ENCODE results near the gene HTRA2. TPM values are rescaled to one million over a fixed set of nuclear protein-coding genes. Genes with fewer than 3 reads are reported as not detected.

The HTRA2 gene
- total RNA-seq, 2 donors from 2014 or later = 18.5 to 21.4 TPM

DNA sequence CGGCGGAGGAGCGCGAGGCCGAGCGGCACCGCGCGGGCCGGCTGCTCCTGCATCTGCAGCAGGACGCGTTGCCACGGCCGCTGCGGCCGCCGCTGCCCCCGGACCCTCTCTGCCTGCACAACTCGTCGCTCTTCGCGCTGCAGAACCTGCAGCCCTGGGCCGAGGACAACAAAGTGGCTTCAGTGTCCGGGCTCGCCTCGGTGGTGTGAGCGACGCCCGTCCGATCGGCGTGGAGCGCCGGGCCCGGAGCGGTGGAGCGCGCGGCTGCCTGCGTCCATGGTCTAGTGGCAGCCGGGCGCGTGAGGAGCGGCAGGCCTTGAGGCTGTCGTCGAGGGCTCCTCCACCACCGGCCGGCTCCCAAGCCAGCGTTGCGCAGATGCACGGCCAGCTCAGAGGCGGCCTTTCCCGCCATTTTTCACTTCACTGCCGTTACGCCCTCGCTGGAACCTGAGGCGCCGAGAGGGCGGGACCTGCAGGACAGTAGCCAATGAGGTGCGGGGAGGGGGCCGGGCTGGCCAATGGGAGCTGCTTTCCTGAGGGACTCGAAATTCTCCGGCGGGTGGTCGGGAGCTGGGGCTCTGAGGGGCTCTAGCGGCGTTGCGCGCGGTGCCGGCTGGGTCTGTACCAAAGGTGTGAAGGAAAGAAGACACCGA, 13.6 kb upstream of the HTRA2 start:
- H3K4me1 Mint-ChIP-seq = peaks cover 21% of the 10 kb centered on the region
- ATAC-seq (peak; percentile 87), DNase-seq (peak; percentile 59 to 68 (median 67))
- no peaks in the 10 kb centered on the region for H3K9me3 ChIP-seq (ENCODE audit: control insufficient read depth, low read length, poor library complexity, severe bottlenecking)
- H3K27me3 Mint-ChIP-seq = peaks cover 61% of the 10 kb centered on the region
- H3K4me3 Mint-ChIP-seq = peak overlapping the region; percentile 77
- H3K27ac Mint-ChIP-seq = peak overlapping the region; percentile 61
- H3K36me3 Mint-ChIP-seq (ENCODE audit: low read depth) = peaks cover 7% of the 10 kb centered on the region

DNA sequence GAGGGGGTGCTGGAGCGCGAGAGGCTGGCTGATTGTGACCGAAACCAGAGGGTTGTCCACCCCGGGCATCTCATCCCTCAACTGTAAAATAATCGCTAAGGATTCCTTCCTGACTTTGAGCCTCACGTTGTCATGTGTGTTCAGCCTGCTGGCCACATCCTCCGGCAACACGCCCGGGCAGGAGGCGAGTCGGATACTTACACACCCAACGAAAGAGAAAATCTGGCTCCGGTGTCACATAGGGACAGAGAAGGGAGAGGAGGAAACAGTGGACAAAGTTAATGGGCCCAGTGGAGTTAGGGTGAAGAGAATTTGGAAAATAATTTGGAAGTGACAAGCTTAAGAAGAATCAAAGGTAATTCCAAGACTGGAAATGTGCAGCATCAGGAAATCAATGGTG, 13.1 kb upstream of the HTRA2 start:
- no peaks in the 10 kb centered on the region for H3K9me3 ChIP-seq (ENCODE audit: control insufficient read depth, low read length, poor library complexity, severe bottlenecking)
- Mint-ChIP-seq H3K36me3 (ENCODE audit: low read depth) (peaks cover 7% of the 10 kb centered on the region), H3K4me1 (peaks cover 21% of the 10 kb centered on the region), H3K27ac (peak overlapping the region; percentile 61), H3K4me3 (peak overlapping the region; percentile 77), H3K27me3 (peaks cover 61% of the 10 kb centered on the region)
- DNase-seq = no peak
- ATAC-seq = no peak

DNA sequence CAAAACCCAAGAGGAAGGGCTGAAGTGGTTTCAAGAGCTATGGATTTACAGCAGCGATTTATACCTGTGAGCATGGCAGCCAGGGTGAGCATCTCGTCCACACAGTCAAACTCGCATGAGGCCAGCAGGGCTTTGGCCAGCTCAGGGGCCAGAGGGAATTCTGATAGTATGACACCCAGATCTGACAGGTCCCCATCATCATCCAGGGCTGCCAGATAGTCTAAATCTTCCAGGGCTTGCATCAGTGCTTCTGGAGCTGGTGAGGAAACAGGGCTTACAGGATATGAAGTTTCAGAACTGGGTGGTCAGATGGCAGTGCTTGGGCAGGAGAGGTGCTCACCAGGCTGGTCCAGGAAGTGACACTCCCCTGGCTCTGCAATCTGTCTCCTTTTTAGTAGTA, 7.2 kb upstream of the HTRA2 start:
- ATAC-seq = no peak

DNA sequence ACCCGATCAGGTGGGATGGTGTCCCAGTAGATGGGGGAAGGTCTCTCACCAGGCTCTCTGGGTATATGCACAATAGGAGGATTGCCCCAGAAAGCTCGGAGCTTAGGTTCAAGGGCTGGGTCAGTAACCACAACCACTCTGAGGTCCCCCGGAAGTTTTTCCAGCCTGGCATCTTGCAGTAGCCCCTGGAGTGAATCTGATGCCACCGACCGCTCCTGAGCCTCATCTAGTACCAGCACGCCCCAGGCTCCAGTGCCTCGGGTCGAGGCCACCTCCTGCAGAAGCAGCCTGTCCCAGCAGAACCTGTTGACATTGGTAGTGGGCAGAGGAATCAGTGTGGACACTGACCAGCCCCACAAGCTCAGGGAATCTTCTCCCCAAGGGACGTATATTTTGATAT, 5.7 kb upstream of the HTRA2 start:
- no peak for ATAC-seq
- DNase-seq = no peak
- Mint-ChIP-seq H3K4me3 (no peak overlapping the region), H3K27ac (no peak overlapping the region), H3K4me1 (peaks cover 21% of the 10 kb centered on the region), H3K36me3 (ENCODE audit: low read depth) (peaks cover 16% of the 10 kb centered on the region), H3K27me3 (peaks cover 18% of the 10 kb centered on the region)
- H3K9me3 ChIP-seq (ENCODE audit: control insufficient read depth, low read length, poor library complexity, severe bottlenecking) = no peaks in the 10 kb centered on the region

More for the DNA sequence above, 7.2 kb upstream of the HTRA2 start:
- no peaks in the 10 kb centered on the region for H3K9me3 ChIP-seq (ENCODE audit: control insufficient read depth, low read length, poor library complexity, severe bottlenecking)
- H3K36me3 Mint-ChIP-seq (ENCODE audit: low read depth) = peaks cover 11% of the 10 kb centered on the region
- DNase-seq = no peak
- no peak overlapping the region for H3K4me3 Mint-ChIP-seq
- H3K4me1 Mint-ChIP-seq = peaks cover 13% of the 10 kb centered on the region
- H3K27ac Mint-ChIP-seq = no peak overlapping the region
- H3K27me3 Mint-ChIP-seq = peaks cover 33% of the 10 kb centered on the region

DNA sequence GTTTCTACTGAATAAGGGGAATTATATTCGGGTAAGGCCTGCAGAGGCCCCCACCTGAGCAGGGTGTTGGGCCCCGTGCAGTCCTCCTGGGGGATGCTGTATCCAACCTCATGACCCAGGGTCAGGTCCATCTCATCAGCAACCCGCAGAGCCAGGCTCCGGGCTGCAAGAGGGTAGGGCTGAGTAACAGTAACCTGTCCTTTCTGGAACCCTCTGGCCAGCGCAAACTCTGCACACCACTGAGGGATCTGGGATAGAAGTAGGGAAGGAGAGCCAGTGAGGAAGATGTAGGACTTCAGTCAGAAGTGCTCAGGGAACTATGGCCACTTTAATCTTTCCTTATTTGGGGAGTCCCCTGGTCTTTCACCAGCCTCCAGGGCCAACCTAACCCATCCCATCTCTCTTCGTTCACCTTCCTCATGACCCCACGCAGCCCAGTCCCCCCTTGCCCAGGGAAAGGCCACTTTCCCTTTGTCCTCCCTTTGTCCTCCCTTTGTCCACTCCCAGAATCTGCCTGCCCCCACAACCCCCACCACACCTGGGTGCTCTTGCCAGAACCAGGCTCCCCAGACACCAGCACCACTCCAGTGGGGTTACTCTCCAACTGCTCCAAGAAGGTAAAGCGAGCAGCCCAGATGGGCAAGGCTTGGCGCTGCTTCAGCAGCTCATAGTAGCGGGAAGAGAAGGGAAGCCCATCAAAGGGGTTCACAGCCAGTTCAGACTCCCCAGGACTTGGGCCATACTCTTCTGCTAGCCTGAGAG, 4.6 kb upstream of the HTRA2 start:
- H3K27me3 Mint-ChIP-seq = peaks cover 7% of the 10 kb centered on the region
- no peak overlapping the region for H3K27ac Mint-ChIP-seq
- H3K36me3 Mint-ChIP-seq (ENCODE audit: low read depth) = peaks cover 14% of the 10 kb centered on the region
- ATAC-seq (no peak), DNase-seq (no peak)
- H3K9me3 ChIP-seq (ENCODE audit: control insufficient read depth, low read length, poor library complexity, severe bottlenecking) = no peaks in the 10 kb centered on the region
- H3K4me3 Mint-ChIP-seq = no peak overlapping the region
- peaks cover 21% of the 10 kb centered on the region for H3K4me1 Mint-ChIP-seq

DNA sequence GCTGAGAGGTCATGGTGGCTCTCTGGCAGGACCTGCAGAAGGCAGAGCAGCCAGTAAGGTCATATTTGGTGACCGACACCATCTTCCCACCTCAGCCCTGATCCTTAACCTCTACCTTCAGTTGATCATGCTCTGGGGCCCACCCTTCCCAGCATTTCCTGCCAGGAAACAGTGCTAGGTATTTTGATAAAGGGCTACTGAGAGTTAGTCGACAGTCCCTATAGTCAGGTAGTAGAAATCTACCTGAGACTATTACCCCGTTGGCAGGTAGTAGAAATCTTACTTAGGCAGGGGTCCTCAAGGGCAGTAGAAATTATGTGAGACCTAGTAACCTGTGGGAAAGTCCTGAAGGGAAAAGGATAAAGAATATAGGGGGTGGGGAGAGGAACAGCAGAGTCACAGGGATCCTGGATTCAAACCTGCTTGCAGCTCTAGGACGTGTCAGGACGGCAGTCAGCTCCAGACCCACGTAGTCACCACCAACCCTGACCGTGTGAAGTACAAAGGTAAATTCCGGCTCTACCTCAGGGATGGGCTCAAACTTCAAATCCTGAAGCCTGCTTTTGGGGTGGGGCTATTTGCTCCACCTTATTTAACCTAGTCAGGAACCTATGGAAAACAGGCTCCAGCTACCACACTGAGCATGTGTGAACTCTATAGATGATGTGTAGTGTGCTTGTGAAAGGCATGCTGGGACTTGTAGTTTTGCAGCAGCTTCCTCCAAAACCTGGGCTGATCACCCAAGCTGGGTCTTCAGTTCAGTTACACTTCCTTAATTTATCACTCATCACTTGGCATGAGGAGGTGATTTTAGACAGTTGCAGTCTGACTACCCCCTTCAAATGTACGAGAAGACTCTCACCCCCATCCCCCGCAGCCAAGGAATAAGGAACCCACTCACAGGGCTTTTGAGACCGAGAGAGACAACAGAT, 3.8 kb upstream of the HTRA2 start, which contains the start of gene DQX1:
Gene DQX1 (minus strand): TSS at position 515 of the 932 bp plus-strand sequence. CDS start 502 bp downstream, at position 13.
- Mint-ChIP-seq H3K27me3 (no peaks in the 10 kb centered on the region), H3K27ac (peak within 1 kb of the TSS; percentile 41), H3K36me3 (ENCODE audit: low read depth) (peaks cover 11% of the 10 kb centered on the region), H3K4me1 (peaks cover 24% of the 10 kb centered on the region), H3K4me3 (no peak within 1 kb of the TSS)
- H3K9me3 ChIP-seq (ENCODE audit: control insufficient read depth, low read length, poor library complexity, severe bottlenecking) = no peaks in the 10 kb centered on the region
- ATAC-seq (no peak), DNase-seq (no peak)

DNA sequence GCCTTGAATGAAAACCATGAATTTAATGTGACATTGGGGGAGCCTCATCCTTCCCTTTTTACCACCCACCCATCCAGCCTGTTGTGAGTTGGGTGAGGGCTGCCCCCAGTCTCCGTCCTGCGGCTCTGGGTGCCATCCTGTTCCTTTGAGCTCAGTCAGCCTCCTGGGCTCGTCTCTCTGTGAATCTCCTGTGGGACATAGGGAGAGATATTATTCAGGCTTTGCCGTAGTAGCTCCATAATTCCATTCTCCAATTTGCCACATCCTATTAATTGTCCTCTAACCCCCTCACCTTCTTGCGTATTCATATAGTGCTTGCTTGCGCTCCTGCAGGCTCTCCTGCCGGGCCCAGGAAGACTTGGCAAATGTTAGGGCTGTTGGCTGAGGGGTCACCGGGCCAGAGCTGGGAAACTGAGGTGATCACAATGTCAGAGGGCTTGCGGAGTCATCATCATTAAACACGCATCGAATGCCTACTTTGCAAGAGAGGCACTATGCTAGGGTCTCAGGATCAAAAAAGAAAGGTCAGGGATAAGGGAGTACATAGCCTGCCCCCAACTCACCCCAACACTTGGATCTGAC, 3.0 kb upstream of the HTRA2 start:
- Mint-ChIP-seq H3K27me3 (no peaks in the 10 kb centered on the region), H3K4me1 (peaks cover 29% of the 10 kb centered on the region), H3K27ac (peak overlapping the region; percentile 41), H3K36me3 (ENCODE audit: low read depth) (peaks cover 11% of the 10 kb centered on the region), H3K4me3 (no peak overlapping the region)
- no peak for DNase-seq
- no peak for ATAC-seq
- no peaks in the 10 kb centered on the region for H3K9me3 ChIP-seq (ENCODE audit: control insufficient read depth, low read length, poor library complexity, severe bottlenecking)

DNA sequence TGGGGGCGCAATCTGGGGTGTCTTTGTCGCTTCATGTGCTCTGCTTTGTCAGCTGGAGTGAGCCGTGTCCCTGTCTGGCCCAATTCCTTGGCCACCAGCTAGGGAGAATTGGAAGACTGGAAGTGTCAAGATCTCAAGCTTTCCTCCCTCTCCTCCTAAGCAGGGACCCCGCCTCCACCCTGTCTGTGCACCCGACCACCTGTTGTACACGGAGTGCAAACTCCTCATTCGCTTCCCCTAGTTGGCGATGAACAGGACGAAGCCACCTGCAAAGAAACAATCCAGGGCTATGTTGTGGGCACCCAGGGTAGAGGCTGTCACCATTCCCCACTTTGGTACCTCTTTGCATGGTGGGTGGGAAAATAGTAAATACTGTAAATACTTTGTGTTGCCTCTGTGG, 2.0 kb upstream of the HTRA2 start:
- peak overlapping the region; percentile 93 for H3K27ac Mint-ChIP-seq
- H3K4me1 Mint-ChIP-seq = peaks cover 33% of the 10 kb centered on the region
- ATAC-seq = no peak
- H3K27me3 Mint-ChIP-seq = no peaks in the 10 kb centered on the region
- H3K36me3 Mint-ChIP-seq (ENCODE audit: low read depth) = peaks cover 13% of the 10 kb centered on the region
- no peaks in the 10 kb centered on the region for H3K9me3 ChIP-seq (ENCODE audit: control insufficient read depth, low read length, poor library complexity, severe bottlenecking)
- H3K4me3 Mint-ChIP-seq = peak overlapping the region; percentile 94
- no peak for DNase-seq

DNA sequence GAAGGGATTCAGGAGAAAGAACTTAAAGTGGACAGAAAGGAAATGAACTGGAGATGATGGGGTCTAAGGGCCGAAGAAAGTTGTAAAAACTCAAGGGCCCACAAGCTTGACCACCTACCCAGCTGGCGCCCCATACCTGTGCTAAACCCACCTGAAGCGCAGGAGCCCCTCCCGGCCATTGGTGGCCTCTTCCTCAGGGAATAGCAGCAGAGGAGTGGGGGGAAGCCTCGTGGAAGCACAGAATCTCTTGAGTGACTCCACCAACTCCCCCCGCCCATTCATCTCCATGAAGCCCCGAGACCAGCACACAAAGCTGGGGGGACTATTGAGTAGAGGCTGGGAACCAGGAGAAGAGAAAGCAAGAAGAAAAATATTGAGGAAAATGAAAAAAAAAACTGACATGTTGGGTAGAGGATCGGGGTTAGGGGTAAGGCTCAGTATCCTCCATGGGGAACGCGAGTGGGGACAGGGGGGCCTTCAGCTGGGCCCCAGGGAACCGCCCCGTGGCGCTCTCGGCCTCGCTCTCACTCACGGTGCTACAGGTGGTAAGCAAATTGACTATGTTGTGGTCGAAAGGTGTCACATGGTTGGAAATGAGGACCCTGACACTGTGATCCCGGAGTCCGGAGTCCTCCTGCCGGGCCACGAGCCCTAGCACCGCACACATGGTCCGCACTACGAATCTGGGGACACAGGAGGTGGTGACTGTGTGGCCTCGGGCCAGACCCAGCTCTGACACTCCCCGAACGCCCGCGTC, 955 bp upstream of the HTRA2 start:
- no peaks in the 10 kb centered on the region for H3K27me3 Mint-ChIP-seq
- H3K27ac Mint-ChIP-seq = peak overlapping the region; percentile 93
- no peaks in the 10 kb centered on the region for H3K9me3 ChIP-seq (ENCODE audit: control insufficient read depth, low read length, poor library complexity, severe bottlenecking)
- peaks cover 13% of the 10 kb centered on the region for H3K36me3 Mint-ChIP-seq (ENCODE audit: low read depth)
- peaks cover 33% of the 10 kb centered on the region for H3K4me1 Mint-ChIP-seq
- peak overlapping the region; percentile 94 for H3K4me3 Mint-ChIP-seq
- DNase-seq (no peak), ATAC-seq (peak; percentile 1)

DNA sequence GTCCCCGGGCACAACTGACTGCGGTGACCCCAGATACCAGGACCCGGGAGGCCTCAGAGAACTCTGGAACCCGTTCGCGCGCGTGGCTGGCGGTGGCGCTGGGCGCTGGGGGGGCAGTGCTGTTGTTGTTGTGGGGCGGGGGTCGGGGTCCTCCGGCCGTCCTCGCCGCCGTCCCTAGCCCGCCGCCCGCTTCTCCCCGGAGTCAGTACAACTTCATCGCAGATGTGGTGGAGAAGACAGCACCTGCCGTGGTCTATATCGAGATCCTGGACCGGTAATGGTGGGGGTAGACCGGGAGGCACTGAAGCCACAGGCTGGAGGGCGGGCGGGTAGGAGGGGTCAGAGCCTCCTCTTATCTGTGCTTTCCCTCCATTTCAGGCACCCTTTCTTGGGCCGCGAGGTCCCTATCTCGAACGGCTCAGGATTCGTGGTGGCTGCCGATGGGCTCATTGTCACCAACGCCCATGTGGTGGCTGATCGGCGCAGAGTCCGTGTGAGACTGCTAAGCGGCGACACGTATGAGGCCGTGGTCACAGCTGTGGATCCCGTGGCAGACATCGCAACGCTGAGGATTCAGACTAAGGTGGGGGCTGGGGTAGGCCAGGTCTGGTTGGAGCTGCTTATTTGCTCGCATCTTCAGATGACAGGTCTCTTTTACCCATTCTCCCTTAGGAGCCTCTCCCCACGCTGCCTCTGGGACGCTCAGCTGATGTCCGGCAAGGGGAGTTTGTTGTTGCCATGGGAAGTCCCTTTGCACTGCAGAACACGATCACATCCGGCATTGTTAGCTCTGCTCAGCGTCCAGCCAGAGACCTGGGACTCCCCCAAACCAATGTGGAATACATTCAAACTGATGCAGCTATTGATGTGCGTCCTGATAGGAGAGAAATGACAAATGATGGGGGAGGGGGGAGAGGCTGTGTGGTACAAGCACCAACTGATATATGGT, 780 bp downstream of the HTRA2 start:
- Mint-ChIP-seq H3K36me3 (ENCODE audit: low read depth) (peaks cover 13% of the 10 kb centered on the region), H3K27me3 (no peaks in the 10 kb centered on the region), H3K4me3 (peak overlapping the region; percentile 94), H3K4me1 (peaks cover 33% of the 10 kb centered on the region), H3K27ac (peak overlapping the region; percentile 93)
- H3K9me3 ChIP-seq (ENCODE audit: control insufficient read depth, low read length, poor library complexity, severe bottlenecking) = no peaks in the 10 kb centered on the region
- DNase-seq = peak in 2 of 3 donors; percentile 26 to 32
- ATAC-seq = peak; percentile 32

DNA sequence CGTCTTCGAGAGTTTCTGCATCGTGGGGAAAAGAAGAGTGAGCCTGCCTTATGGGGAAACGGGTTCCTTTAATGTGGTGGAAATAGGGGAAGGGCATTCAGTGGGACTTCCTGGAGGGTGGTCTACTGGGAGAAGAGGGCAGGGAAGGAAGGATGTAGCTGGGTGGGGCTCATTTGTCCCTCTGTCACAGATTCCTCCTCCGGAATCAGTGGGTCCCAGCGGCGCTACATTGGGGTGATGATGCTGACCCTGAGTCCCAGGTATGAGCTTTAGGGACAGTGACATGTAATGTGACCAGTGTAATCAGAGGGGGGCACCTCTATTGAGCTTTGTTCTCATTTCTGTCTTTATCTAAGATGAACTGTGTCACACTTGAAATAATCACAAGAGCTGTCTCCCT, 1.9 kb downstream of the HTRA2 start:
- ATAC-seq = no peak
- H3K36me3 Mint-ChIP-seq (ENCODE audit: low read depth) = peaks cover 8% of the 10 kb centered on the region
- H3K27ac Mint-ChIP-seq = peak overlapping the region; percentile 93

More for the DNA sequence above, 1.9 kb downstream of the HTRA2 start:
- peak overlapping the region; percentile 28 for H3K4me3 Mint-ChIP-seq
- peaks cover 28% of the 10 kb centered on the region for H3K4me1 Mint-ChIP-seq
- DNase-seq = no peak
- no peaks in the 10 kb centered on the region for H3K27me3 Mint-ChIP-seq
- H3K9me3 ChIP-seq (ENCODE audit: control insufficient read depth, low read length, poor library complexity, severe bottlenecking) = no peaks in the 10 kb centered on the region

Measured in T-helper 17 cell (primary cell).